Amniotic stem cell (primary cell): ENCODE measurements around the gene ABCA2.

ENCODE experiments used
- DNase-seq: peaks from one replicate; lab custom pipeline; 2025; lab: John Stamatoyannopoulos, UW

Gene ABCA2

DNA sequence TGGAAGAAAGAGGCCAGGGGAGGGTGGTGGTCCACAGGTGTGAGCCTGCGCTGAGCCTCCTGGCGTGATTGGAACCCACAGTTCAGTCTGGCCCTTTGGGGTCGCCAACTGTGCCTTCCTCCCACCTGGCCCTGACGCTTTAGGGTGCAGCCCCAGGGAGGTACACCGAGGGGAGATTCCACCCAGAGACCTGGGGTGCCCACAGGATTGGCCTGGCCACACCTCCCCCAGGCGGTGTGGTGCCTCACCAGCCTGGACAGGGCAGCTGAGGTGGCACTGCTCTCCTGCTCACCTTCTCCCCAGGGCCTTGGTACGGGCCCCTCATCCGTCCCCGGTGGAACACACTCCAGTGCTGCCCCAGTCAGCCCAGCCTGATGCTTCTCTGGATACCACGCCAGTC, 30.7 kb downstream of the ABCA2 start:
- DNase-seq = no peak

DNA sequence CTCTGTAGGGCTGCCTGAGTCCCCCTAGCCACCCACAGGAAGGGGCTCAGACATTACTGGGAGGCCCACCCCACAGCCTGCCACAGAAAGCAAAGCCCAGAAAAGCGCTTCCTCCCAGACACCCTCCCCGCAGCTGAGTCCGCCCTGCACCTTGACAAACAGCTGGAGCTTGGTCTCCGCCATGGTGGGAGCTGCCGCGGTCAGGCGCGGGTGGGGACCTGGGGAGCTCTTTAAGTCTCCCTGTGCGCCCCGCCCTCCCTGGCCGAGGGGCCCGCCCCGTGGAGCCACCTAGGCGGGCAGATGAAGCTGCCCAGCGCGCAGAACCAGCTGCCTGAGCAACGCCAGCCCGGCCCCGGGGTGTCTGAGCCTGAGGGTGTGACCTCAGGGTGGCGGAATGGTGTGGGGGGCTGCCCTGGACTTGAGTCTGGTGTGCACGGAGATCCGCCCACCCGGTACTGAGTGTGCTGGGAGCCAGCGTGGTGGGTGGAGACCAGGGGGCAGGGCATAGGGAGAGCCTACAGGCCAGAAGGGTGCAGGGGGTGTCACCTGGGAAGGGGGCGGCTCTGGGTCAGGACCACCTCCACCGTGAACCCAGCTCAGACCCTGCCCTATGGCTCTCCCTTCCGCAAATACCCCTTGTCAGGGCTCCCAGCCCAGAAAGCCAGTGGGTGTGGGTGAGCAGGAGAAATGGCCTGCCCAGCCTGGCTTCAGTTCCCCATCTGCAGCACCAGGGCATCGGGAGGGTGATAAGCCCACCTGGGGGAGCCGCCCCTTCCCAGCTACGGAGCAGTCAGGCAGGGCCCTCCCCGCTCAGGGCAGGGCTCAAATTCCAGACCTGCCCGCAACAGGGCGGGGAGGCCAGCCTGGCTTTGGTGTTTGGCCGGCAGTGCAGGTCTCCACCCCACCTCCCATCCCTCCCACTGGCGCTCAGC, 31.4 kb downstream of the ABCA2 start, which contains the start of gene CLIC3:
TSS of gene CLIC3 (minus strand) at position 208 of the 932 bp plus-strand sequence. CDS start at position 183, 25 bp downstream.
- DNase-seq = no peak

DNA sequence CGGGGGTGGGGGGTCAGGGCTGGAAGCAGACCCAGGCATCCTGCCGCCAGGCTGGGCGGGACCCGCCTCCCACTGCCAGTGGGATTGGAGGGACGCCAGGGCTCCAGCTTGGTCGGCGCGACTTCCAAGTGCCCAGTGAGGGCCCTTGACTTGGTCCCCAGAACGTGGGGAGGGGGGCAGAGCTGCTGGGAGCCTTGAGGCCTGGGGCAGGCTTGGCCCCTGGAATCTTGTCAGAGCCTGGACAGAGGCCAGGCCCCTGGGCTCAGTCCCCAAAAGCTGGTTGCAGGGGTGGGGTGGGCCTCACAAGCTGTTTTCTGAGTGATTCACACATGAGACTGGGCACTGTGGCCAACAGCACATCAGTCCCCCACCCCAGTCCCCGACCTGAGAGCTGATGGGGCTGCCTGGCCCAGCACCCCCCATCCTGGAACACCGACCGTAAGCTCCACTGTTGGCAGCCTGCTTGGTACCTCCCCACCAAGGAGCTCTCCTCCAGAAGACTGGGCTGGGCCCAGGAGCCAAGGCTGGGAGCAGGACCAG, 32.2 kb downstream of the ABCA2 start:
- DNase-seq = no peak

DNA sequence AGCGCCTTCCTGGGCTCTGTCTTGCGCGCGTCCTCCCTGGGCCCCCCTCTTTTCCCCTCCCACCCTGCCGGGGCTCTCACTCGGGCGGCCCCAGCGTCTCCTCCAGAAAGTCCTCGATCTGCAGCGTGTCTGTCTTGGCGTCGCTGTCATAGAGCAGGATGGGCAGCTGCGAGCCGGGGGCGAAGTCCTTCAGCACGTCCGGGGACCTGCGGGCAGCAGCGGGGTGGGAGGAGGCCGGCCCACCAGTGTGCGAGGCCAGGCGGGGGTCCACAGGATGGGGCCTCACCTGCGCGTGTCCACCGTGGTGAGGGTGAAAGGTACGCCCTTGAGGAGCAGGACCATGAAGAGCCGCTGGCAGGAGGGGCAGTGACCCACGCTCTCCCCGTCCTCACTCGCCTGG, 32.7 kb downstream of the ABCA2 start:
- DNase-seq = no peak

DNA sequence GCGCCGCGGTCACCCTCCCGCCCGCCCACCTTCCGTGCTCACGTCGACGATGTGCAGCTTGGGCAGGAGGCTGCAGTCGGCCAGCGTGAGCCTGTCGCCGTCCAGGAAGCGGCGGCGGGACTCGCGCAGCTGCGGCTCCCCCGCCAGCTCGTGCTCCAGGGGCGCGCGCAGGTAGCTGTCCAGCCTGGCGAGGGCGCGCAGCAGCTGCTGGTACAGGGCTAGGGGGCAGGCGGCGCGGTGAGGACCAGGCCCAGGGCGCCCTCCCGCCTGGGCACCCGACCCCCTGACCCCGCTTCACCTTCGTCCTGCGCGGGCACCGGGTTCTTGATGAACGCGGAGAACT, 33.2 kb downstream of the ABCA2 start:
- no peak for DNase-seq

GRCh38 chr9:136994180-136994887, 33.7 kb downstream of the ABCA2 start:
- no peak for DNase-seq

- no peak for DNase-seq
Observed at GRCh38 chr9:136992819-136993369, 35.1 kb downstream of the ABCA2 start.

DNA sequence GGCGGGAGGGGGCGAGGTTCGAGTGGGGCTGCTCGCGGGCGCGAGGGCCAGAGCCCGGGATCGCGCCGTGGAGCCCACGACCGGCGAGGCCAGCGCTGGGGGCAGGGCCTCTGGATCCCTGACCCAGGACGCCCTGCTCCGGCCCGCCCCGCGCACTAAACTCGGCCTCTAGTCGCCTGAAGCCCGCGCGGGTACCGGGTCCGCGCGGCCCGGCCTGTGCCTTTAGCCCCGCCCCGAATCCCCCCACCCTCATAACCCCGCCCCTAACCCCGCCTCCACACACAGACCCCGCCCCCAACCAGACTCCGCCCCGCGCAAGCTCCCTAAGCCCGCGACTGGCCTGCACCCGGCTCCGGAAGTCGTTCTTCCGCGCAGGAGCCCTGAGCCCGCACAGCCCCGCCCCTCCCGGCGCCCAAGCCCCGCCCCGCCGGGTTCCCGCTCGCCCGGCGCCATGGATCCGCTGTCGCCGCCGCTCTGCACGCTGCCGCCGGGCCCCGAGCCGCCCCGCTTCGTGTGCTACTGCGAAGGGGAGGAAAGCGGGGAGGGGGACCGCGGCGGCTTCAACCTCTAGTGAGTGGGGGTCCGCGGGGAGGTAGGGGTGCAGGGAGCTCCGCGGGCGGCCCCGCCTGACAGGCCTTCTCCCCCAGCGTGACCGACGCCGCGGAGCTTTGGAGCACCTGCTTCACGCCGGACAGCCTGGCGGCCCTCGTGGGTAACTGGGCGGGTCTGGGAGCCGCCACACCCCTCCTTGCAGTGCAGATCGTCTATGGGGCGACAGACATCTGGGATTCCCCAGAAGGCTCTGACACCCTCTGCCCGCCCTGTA, 35.8 kb downstream of the ABCA2 start, which contains the start of gene PAXX:
TSS of gene PAXX (plus strand) at position 430 of the 826 bp plus-strand sequence. CDS start at position 452, 22 bp downstream.
- peak; percentile 63 for DNase-seq

GRCh38 chr9:136990242-136990911, 37.7 kb downstream of the ABCA2 start:
- DNase-seq = no peak

DNA sequence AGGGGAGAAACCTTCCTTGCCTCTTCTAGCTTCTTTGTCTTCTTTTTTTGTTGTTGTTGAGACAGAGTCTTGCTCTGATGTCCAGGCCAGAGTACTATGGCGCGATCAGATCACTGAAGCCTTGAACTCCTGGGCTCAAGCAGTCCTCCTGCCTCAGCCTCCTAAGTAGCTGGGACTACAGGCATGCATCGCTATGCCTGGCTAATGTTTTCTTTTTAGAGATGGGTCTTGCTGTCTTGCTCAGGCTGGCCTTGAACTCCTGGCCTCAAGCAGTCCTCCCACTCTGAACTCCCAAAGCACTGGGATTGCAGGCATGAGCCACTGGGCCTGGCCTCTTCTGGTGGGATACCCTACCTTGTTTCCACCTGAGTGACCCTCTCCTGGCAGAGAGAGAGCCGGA, 39.2 kb downstream of the ABCA2 start:
- no peak for DNase-seq

GRCh38 chr9:136985853-136986252, 42.2 kb downstream of the ABCA2 start:
- DNase-seq = no peak

DNA sequence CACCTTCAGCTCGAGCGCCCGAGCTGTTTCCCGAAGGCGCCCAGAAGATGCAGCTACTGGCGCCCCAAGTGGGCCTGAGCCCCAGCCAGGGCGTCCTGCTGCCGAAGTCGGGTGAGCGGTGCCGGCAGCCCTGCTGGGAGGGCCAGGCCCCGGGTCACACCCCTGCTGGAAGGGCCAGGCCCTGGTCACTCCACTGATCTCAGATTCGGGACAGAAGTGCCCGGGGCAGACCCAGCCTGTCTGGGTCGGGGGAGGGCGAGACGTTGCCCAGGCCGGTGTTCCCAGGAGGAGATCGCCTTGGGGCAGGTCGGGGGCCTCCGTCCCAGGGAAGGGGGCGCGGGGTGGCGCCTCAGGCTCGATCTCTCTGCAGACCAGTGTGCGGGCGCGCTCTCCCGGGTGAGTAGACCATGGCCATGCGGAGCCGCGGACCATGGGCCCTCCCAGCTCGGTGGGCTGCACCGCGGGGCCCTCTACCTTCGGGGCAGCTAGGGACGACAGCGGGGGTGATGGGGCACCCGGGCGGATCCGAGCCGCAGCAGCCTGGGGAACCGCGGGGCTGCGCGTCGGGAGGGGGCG, 42.9 kb downstream of the ABCA2 start:
- no peak for DNase-seq

DNA sequence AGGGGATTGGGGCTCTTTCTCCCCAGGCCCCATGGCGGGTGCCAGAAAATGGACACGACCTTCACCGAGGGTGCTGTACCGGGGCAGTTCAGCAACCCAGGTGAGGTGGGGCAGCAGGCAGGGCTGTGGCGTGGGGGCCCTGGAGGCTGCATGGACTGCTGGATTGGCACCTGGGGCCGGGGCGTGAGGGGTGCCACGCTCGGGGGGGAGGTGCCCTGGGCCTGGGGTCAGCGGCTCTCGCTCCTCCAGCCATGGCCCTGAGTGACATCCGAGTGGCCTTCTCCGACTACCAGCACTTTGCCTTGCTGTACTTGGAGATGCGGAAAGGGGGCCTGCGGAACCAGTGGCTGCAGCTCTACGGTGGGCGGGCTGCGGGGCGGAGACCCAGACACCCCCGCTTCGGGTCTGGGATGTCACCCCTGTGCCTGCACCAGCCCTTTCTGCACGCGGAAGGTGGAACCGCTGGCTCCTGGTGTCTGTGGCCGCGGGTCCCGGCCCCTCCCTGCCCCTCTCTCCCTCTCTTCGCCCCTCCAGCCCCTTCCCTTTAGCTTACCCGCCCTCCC, 43.5 kb downstream of the ABCA2 start:
- DNase-seq = no peak

DNA sequence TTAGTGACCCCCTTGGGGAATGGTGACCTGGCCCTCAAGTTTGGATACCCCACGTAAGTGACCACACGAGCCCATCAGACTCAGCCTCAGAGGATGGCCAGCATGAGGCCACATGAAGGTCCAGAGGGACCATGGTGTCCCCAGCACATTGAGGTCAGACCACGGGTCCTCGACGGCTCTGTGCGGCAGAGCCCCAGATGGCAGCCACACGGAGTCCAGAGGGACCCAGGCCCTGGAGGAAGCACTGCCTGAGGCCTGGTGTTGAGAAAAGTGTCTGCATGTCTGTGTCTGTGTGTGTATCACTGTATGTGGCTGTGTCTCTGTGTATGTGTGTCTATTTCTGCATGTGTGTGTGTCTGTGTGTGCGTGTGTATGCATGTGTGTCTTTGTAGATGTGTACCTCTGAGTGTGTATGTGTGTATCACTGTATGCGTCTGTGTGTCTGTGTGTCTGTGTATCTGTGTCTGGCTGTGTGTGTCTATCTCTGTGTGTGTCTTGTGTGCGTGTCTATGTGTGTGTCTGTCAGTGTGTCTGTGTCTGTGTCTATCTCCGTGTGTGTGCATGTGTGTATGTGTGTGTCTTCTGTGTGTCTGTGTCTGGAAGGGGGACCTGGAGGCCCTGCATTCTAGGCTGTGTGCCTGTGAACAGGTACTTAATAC, 44.3 kb downstream of the ABCA2 start:
- DNase-seq = no peak

DNA sequence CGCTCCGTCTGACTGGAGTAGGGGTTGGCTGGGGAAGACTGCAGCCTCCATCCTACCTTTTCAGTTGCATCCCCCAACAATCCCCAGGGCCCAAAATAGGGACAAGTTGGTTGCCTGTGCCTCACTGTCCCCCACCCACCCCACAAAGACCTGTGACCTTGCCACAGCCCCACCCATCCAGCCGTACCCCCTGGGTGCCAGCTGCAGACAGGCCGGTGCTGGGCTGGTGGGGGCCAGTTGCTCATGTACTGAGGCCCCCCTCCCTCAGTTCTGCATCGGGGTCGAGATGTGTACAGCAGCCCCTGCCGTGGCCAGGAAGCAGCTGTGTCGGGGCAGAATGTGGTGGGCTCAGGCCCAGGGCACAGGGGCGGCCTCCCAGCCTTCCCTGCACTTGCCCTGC, 44.9 kb downstream of the ABCA2 start:
- no peak for DNase-seq

- DNase-seq = no peak
Observed at GRCh38 chr9:136982232-136983051, 45.6 kb downstream of the ABCA2 start, which contains the start of gene LCNL1. Gene LCNL1, plus strand, starts transcription at chr9:136982993. Its CDS starts 594 bp downstream, at chr9:136983587.

DNA sequence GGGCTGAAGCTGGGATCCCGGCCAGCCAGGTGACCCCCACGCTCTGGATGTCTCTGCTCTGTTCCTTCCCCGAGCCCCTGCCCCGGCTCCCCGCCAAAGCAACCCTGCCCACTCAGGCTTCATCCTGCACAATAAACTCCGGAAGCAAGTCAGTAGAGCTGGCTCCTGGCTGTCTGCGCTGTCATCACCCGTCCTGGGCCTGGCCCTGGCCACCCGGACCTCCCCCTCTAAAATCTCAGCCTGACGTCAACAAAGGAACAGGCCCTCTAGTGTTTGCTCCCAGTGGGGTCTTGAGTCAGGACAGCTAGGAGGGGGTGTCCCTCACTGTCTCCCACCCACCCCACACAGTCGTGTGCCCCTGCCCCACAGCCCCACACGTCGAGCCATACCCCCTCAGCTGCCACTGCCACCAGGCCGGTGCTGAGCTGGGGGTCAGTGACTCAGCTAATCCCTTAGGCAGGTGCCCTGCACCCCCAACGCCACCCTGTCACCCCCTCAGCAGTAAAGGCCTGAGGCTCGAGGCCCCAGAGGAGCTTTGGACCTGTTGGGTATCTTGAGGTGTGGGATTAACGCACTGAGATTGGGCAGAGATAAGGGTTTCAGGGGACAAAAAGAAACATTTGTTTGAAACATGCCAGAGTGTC, 46.3 kb downstream of the ABCA2 start:
- DNase-seq = no peak
